Hypothalamus (tissue), 51 donors: ENCODE results near the gene CYP4B1.
"Not testable (repeated sequence)": the region's sequence is repeated elsewhere in the genome, so short reads cannot be mapped to it uniquely, and the experiment has no call there.

Experiments used
- DNase-seq, 51 donors: peaks; one replicate each; lab custom pipeline; 2025; lab: John Stamatoyannopoulos, UW

Gene CYP4B1

GRCh38 chr1:46812996-46813857, 14.4 kb downstream of the CYP4B1 start:
- no peak for DNase-seq

GRCh38 chr1:46813858-46814396, 15.1 kb downstream of the CYP4B1 start:
- no peak for DNase-seq

- no peak for DNase-seq
Measured at GRCh38 chr1:46815133-46815532, 16.3 kb downstream of the CYP4B1 start.

GRCh38 chr1:46816930-46817329, 18.1 kb downstream of the CYP4B1 start:
- DNase-seq = no peak

- no peak for DNase-seq
Measured at GRCh38 chr1:46817814-46818213, 19.0 kb downstream of the CYP4B1 start.

- no peak for DNase-seq
Measured at GRCh38 chr1:46818591-46818990, 19.7 kb downstream of the CYP4B1 start.

GRCh38 chr1:46819335-46819734, 20.5 kb downstream of the CYP4B1 start:
- DNase-seq = no peak

GRCh38 chr1:46820076-46820475, 21.2 kb downstream of the CYP4B1 start:
- DNase-seq = no peak

GRCh38 chr1:46820560-46821060, 21.8 kb downstream of the CYP4B1 start:
- no peak for DNase-seq

GRCh38 chr1:46822248-46822826, 23.5 kb downstream of the CYP4B1 start:
- no peak for DNase-seq

GRCh38 chr1:46823151-46823550, 24.3 kb downstream of the CYP4B1 start:
- DNase-seq = no peak

- DNase-seq = not testable (repeated sequence)
Measured at GRCh38 chr1:46826892-46827291, 28.0 kb downstream of the CYP4B1 start.

- DNase-seq = no peak
Measured at GRCh38 chr1:46830665-46831322, 31.9 kb downstream of the CYP4B1 start.

GRCh38 chr1:46835469-46835868, 36.6 kb downstream of the CYP4B1 start:
- not testable (repeated sequence) for DNase-seq

GRCh38 chr1:46846386-46846785, 47.5 kb downstream of the CYP4B1 start:
- DNase-seq = not testable (repeated sequence)

- not testable (repeated sequence) for DNase-seq
Measured at GRCh38 chr1:46857660-46858065, 58.8 kb downstream of the CYP4B1 start.

GRCh38 chr1:46862348-46862747, 63.5 kb downstream of the CYP4B1 start:
- DNase-seq = no peak
